ENCODE results near the gene DQX1. TPM values are rescaled to one million over a fixed set of nuclear protein-coding genes. Genes with fewer than 3 reads are reported as not detected.
A peak's percentile ranks its signal among the peaks of the same experiment; 100 is the strongest.
"Not testable (repeated sequence)": the region's sequence is repeated elsewhere in the genome, so short reads cannot be mapped to it uniquely, and the experiment has no call there.

Gene DQX1
- total and polyA plus RNA-seq, 2 experiments from 2014 or later = 4.0 TPM; not detected in 1

GRCh38 chr2:74471332-74472065 lies 54.5 kb downstream of the DQX1 start:
- H3K4me2 ChIP-seq = peak overlapping the region; percentile 90
- H3K4me3 ChIP-seq = peak overlapping the region; percentile 52
- peak overlapping the region; percentile 97 for H3K27ac ChIP-seq
- no peaks in the 10 kb centered on the region for H3K27me3 ChIP-seq
- DNase-seq (ENCODE audit: low spot score) = no peak
- no peak for TF ChIP-seq EZH2 (IDR thresholded peaks at IDR 0.05; ENCODE audit: borderline replicate concordance)
- TF ChIP-seq CTCF (IDR thresholded peaks at IDR 0.05; ENCODE audit: poor library complexity) = no peak
- no peak for TF ChIP-seq EZH2phosphoT487 (IDR thresholded peaks at IDR 0.05; ENCODE audit: low read depth, severe bottlenecking, unreplicated experiment)
- peaks cover 19% of the 10 kb centered on the region for H3K4me1 ChIP-seq (ENCODE audit: insufficient read depth)
- no peaks in the 10 kb centered on the region for H3K9me2 ChIP-seq (replicated peaks; ENCODE audit: insufficient read depth)
- WGBS (ENCODE audit: low lambda C conversion rate, missing lambda C conversion rate) = 61% methylated on average over 16 of the region's 16 CpGs
- no peaks in the 10 kb centered on the region for H3K36me3 ChIP-seq (replicated peaks; ENCODE audit: insufficient read depth, low read depth)
- H4K20me1 ChIP-seq (ENCODE audit: insufficient read depth, poor library complexity, severe bottlenecking) = no peaks in the 10 kb centered on the region
- H3K9me3 ChIP-seq (ENCODE audit: low read depth) = no peaks in the 10 kb centered on the region
- peaks cover 17% of the 10 kb centered on the region for H3K79me2 ChIP-seq
- H2AFZ ChIP-seq = peak overlapping the region; percentile 96

GRCh38 chr2:74470742-74471141 lies 55.3 kb downstream of the DQX1 start:
- not testable (repeated sequence) for H3K9me3 ChIP-seq (ENCODE audit: low read depth); H3K27ac ChIP-seq; H3K27me3 ChIP-seq; H3K9me2 ChIP-seq (replicated peaks; ENCODE audit: insufficient read depth); DNase-seq (ENCODE audit: low spot score); H4K20me1 ChIP-seq (ENCODE audit: insufficient read depth, poor library complexity, severe bottlenecking); H2AFZ ChIP-seq; H3K36me3 ChIP-seq (replicated peaks; ENCODE audit: insufficient read depth, low read depth); H3K4me3 ChIP-seq
- 97% methylated on average over 12 of the region's 12 CpGs for WGBS (ENCODE audit: low lambda C conversion rate, missing lambda C conversion rate)
- Histone ChIP-seq H3K4me1 (ENCODE audit: insufficient read depth) (peaks cover 19% of the 10 kb centered on the region), H3K79me2 (peaks cover 24% of the 10 kb centered on the region), H3K4me2 (peak overlapping the region; percentile 90)

Other genes with a start within 250 kb of the DQX1 start
- gene SLC4A5, start 182.8 kb downstream of the DQX1 start, total RNA-seq = 0.36 and 1.5 TPM in 2 replicates
- gene SLC4A5, start 182.8 kb downstream of the DQX1 start, polyA plus RNA-seq = 0.28 and 1.7 TPM in 2 replicates
- 72.3 and 84.3 TPM in 2 replicates for gene DCTN1, start 145.9 kb downstream of the DQX1 start, total RNA-seq
- 95.0 and 111 TPM in 2 replicates for gene DCTN1, start 145.9 kb downstream of the DQX1 start, polyA plus RNA-seq
- 0.32 and 0.37 TPM in 2 replicates for gene C2orf81, start 104.6 kb downstream of the DQX1 start, total RNA-seq
- gene C2orf81, start 104.6 kb downstream of the DQX1 start, polyA plus RNA-seq = 0.76 and 4.2 TPM in 2 replicates
- 6.2 and 7.1 TPM in 2 replicates for gene WDR54, start 104.5 kb downstream of the DQX1 start, total RNA-seq
- gene WDR54, start 104.5 kb downstream of the DQX1 start, polyA plus RNA-seq = 22.2 and 22.6 TPM in 2 replicates
- gene RTKN, start 84.3 kb downstream of the DQX1 start, total RNA-seq = 66.1 and 74.2 TPM in 2 replicates
- 77.5 and 85.0 TPM in 2 replicates for gene RTKN, start 84.3 kb downstream of the DQX1 start, polyA plus RNA-seq
- 16.0 and 20.0 TPM in 2 replicates for gene INO80B, start 71.1 kb downstream of the DQX1 start, total RNA-seq
- gene INO80B, start 71.1 kb downstream of the DQX1 start, polyA plus RNA-seq = 18.9 and 19.9 TPM in 2 replicates
- gene WBP1, start 67.8 kb downstream of the DQX1 start, total RNA-seq = 66.5 and 85.7 TPM in 2 replicates
- gene WBP1, start 67.8 kb downstream of the DQX1 start, polyA plus RNA-seq = 87.5 and 95.0 TPM in 2 replicates
- gene MOGS, start 60.8 kb downstream of the DQX1 start, total RNA-seq = 47.6 and 67.1 TPM in 2 replicates
- 48.3 and 60.2 TPM in 2 replicates for gene MOGS, start 60.8 kb downstream of the DQX1 start, polyA plus RNA-seq
- gene MRPL53, start 53.6 kb downstream of the DQX1 start, total RNA-seq = 13.8 and 23.4 TPM in 2 replicates
- gene MRPL53, start 53.6 kb downstream of the DQX1 start, polyA plus RNA-seq = 89.6 and 95.9 TPM in 2 replicates
- gene CCDC142, start 43.2 kb downstream of the DQX1 start, total RNA-seq = 11.6 and 15.9 TPM in 2 replicates
- gene CCDC142, start 43.2 kb downstream of the DQX1 start, polyA plus RNA-seq = 16.6 and 21.3 TPM in 2 replicates
- gene TTC31, start 43.1 kb downstream of the DQX1 start, total RNA-seq = 19.9 and 25.1 TPM in 2 replicates
- gene TTC31, start 43.1 kb downstream of the DQX1 start, polyA plus RNA-seq = 21.3 and 23.8 TPM in 2 replicates
- 2.5 and 3.4 TPM in 2 replicates for gene LBX2, start 26.6 kb downstream of the DQX1 start, total RNA-seq
- gene LBX2, start 26.6 kb downstream of the DQX1 start, polyA plus RNA-seq = 3.1 and 5.2 TPM in 2 replicates
- 10.4 and 10.6 TPM in 2 replicates for gene PCGF1, start 18.5 kb downstream of the DQX1 start, total RNA-seq
- gene PCGF1, start 18.5 kb downstream of the DQX1 start, polyA plus RNA-seq = 29.0 and 30.2 TPM in 2 replicates
- not detected in 2 replicates for gene TLX2, start 11.8 kb downstream of the DQX1 start, total RNA-seq
- not detected in 2 replicates for gene TLX2, start 11.8 kb downstream of the DQX1 start, polyA plus RNA-seq
- gene AUP1, start 3.5 kb upstream of the DQX1 start, total RNA-seq = 121 and 138 TPM in 2 replicates
- 195 and 212 TPM in 2 replicates for gene AUP1, start 3.5 kb upstream of the DQX1 start, polyA plus RNA-seq
- 31.2 and 32.4 TPM in 2 replicates for gene HTRA2, start 3.7 kb upstream of the DQX1 start, total RNA-seq
- 33.5 and 37.2 TPM in 2 replicates for gene HTRA2, start 3.7 kb upstream of the DQX1 start, polyA plus RNA-seq
- 13.3 and 13.6 TPM in 2 replicates for gene LOXL3, start 27.7 kb upstream of the DQX1 start, total RNA-seq
- 11.0 and 11.2 TPM in 2 replicates for gene LOXL3, start 27.7 kb upstream of the DQX1 start, polyA plus RNA-seq
- 8.0 and 11.6 TPM in 2 replicates for gene DOK1, start 28.5 kb upstream of the DQX1 start, total RNA-seq
- gene DOK1, start 28.5 kb upstream of the DQX1 start, polyA plus RNA-seq = 10.7 and 11.4 TPM in 2 replicates
- 0.70 and 1.0 TPM in 2 replicates for gene M1AP, start 122.1 kb upstream of the DQX1 start, total RNA-seq
- 0.30 and 1.2 TPM in 2 replicates for gene M1AP, start 122.1 kb upstream of the DQX1 start, polyA plus RNA-seq
- gene SEMA4F, start 128.0 kb upstream of the DQX1 start, total RNA-seq = 6.8 and 7.3 TPM in 2 replicates
- 6.5 and 7.4 TPM in 2 replicates for gene SEMA4F, start 128.0 kb upstream of the DQX1 start, polyA plus RNA-seq

All from hepatocyte (in vitro differentiated cells).